GM19240 (cell line): ENCODE measurements around the gene SPATA9.

Experiments used
- DNase-seq: peaks from one replicate; pipeline ENCODE4 v3.0.0; 2011; ENCODE audit warnings: low spot score; ENCODE audit not compliant: insufficient read length

Gene SPATA9

DNA sequence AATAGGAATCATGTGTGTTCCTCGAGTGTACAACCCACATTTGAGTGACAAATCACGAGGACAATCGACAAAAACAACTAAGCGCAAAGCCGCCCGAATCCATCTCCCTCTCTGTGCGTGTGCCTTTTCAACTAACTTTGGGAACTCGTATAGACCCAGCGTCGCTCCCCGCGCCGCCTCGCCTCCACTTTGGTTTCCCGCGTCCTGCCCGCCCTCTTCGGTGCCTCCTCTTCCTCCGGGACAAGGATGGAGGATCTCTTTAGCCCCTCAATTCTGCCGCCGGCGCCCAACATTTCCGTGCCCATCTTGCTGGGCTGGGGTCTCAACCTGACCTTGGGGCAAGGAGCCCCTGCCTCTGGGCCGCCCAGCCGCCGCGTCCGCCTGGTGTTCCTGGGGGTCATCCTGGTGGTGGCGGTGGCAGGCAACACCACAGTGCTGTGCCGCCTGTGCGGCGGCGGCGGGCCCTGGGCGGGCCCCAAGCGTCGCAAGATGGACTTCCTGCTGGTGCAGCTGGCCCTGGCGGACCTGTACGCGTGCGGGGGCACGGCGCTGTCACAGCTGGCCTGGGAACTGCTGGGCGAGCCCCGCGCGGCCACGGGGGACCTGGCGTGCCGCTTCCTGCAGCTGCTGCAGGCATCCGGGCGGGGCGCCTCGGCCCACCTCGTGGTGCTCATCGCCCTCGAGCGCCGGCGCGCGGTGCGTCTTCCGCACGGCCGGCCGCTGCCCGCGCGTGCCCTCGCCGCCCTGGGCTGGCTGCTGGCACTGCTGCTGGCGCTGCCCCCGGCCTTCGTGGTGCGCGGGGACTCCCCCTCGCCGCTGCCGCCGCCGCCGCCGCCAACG, 62.5 kb downstream of the SPATA9 start, which contains the start of gene GPR150:
Gene GPR150, plus strand, starts transcription at position 58 of the 840 bp plus-strand sequence. Its CDS starts 189 bp downstream, at position 247.
- no peak for DNase-seq

DNA sequence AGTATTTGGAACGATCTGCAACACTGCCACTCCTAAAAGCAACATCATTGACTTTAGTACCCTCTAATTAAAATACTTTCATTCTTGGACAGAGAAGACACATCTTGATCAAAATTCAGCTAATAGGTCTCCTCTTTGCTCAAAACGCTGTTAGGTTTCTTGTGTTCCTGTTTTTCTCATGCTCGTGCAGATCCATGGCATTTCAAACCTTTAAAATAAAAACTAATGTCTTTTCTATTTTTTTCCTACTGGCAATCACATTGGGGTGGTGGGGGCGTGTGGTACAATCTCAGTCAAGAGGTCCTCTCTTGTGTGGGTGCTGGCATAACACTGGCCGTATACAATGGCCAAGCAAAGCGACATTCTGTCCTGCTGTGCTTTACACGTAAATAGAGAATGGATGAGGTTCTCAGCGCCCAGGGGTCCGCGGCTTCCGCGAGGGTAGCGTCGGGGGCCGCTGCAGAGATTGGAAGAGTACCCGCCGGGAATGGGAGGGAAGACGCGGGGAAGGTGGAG, 63.2 kb downstream of the SPATA9 start:
- DNase-seq: no peak

DNA sequence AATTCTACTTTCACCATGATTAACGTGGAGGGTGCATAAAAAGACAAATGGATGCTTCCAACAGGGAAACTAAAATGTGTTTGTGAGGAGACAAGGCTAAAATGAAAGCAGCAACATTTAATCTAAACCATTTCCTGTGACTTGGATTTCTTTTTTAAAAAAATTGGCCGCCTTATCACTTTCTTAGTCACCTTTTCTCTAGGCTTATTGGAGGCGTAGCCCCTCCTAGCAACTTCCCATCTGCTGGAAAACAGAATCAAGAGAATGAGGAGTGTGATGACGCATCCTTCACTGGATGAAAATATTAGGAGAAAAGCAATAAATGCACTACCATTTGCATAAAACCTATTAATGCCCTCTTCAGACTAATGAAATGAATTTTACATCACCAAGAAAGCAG, 63.7 kb downstream of the SPATA9 start:
- DNase-seq: no peak

DNA sequence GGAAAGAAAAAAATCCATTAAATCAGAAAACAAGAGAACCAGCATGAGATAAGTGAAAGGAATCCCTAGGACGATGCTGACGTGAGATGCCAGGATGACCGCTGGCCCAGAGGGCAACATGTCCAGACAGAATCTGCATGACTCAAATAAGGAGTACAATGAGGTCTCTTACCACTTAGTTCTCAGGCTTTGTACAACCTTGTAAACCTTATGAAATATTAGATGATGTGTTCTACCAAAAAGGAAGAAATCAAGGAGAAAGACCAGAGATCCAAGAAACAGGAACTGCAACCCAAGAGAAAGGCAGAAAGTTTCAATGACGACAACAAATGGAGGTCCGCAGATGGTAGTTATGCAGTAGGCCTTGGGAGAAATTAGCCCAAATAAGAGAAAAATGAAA, 65.7 kb downstream of the SPATA9 start:
- no peak for DNase-seq

DNA sequence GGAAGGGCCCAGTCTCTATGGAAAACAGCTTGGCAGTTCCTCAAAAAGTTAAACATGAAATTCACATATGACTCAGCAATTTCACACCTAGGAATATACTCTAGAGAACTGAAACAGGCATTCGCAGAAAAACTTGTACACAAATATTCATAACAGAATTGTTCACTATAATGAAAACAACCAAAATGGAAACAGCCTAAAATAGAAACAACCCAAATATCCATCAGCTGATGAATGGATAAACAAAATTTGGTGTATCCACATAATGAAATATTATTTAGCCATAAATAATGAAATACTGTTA, 67.7 kb downstream of the SPATA9 start:
- DNase-seq: no peak

DNA sequence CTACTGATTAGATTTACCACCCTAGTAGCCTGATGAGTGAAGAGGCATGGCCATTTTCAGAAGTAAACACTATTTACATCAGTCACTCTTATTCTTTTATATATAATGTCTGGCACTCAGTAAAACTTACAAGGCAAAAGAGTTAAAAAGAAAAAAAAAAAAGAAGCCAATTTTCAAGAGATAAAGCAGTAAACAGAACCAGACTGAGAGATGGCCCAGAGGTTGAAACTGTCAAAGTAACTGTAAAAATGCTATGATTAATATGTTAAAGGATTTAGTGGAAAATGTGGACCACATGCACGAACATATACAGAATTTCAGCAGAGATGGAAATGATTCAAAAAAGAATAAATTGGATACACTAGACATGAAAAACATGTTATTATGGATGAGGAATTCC, 69.3 kb downstream of the SPATA9 start:
- no peak for DNase-seq

DNA sequence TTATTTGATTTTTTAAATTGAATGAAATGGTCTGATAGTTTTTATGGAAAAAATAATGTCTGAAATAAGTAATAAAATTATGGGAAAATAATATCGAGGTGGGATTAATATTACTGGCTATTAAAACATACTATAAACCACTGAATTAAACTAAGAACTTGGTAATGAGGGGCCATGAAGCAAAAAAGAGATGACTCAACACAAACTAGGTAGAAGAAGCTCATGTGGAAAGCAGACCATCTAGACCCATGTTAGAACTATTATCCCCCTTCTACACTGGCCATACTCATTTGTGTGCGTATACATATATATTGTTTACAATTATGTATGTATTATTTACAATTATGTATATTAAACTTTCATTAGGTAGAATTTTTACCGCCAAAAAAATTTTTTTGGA, 71.4 kb downstream of the SPATA9 start:
- DNase-seq: no peak

DNA sequence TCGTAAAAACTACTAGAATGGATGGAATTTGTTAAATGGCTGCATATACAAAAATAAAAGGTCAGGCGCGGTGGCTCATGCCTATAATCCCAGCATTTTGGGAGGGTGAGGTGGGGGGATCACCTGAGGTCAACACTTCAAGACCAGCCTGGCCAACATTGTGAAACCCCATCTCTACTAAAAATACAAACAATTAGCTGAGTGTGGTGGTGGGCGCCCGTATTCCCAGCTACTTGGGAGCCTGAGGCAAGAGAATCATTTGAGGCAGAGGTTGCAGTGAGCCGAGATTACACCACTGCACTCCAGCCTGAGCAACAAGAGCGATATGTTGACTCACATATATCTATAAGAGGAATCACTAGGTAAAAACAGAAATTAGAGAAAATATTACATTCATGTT, 72.2 kb downstream of the SPATA9 start:
- no peak for DNase-seq

DNA sequence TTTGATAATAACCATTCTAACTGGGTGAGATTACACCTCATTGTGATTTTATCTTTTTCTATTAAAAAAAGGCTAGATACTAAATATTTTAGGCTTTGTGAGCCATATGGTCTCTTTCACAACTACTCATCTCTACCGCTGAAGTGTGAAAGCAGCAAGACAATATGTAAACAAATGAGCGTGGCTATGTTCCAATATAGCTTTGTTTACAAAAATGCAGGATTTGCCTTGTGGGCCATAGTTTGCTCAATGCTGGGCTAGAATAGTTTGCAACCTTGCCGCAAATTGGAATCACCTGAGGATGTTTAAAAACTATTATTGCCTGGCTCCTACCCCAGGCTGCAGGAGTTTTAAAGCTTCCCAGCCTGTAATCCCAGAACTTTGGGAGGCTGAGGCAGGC, 73.1 kb downstream of the SPATA9 start:
- no peak for DNase-seq
